Mammary epithelial cell (primary cell): ENCODE results near the gene WNT6.

Source experiments
- CTCF ChIP-seq, 2 donors: IDR thresholded peaks in 1 of 2; conservative IDR thresholded peaks in 1 of 2; 2 replicates each; pipeline ENCODE4 v1.5.1; 2011 to 2012; ENCODE audit warnings: inconsistent platforms in 2 of 2, low read length in 2 of 2, mild to moderate bottlenecking in 2 of 2, control low read depth in 1 of 2, low read depth in 1 of 2; ENCODE audit not compliant: insufficient read depth in 1 of 2; ENCODE audit errors: extremely low read depth in 1 of 2
- EZH2 ChIP-seq: IDR thresholded peaks from 2 replicates; pipeline ENCODE4 v1.6.1; 2012; ENCODE audit warnings: low read length, inconsistent platforms, borderline replicate concordance

DNA sequence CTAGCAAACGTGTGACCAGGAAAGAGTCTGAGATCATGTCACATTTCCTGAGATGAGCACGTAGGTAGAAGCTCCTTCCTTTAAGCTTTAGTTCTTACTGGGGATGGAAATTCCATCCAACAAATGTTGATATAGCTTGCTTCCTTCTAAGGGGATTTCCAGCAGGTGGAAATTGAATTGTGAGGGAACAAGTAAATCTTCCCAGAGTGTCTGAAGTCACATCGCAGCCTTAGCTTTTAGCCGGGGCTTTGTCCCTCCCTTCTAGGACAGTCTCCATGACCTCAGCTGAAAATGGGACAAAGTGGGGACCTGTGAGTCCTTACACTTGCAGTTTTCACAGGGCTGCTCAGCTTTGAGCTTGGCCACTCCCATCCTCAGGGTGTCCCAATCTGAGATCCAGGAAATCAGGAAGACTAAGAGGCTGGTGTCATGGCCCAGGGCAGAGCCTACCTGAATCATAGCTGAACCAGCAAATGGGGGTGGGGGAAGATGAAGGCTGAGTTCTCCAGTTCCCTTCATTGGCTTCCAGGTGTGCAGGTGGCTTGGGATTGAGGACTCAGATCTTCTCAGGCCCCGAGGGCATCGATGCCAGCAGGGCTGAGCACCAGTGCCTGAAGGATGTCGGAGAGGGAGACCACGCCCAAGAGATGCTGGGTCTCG is 36.3 kb upstream of the WNT6 start:
- TF ChIP-seq CTCF (conservative IDR thresholded peaks at IDR 0.05 in 1 of 2, IDR thresholded peaks at IDR 0.05 in 1 of 2; ENCODE audit: extremely low read depth in 1 of 2, insufficient read depth in 1 of 2, low read depth in 1 of 2, low read length in 2 of 2) (no peak), EZH2 (no peak)
